A673 (cell line): ENCODE data around the gene BICC1. TPM values are rescaled to one million over a fixed set of nuclear protein-coding genes. Genes with fewer than 3 reads are reported as not detected.

Source experiments
- BruUV-seq: library from RNA; stranded (reverse); fragments of 400-500 nt; replicated peaks from 2 replicates; lab custom pipeline; 2021; lab: Mats Ljungman, UMichigan
- CTCF ChIA-PET: fragments of 300-600 bp; sonication (Branson Sonifier 250); formaldehyde crosslinking; loops from one replicate; lab custom pipeline; 2022; ENCODE audit warnings: antibody characterized with exemption; lab: Charles Lee
- POLR2A ChIA-PET: fragments of 300-600 bp; sonication (Branson Sonifier 250); formaldehyde crosslinking; loops from one replicate; lab custom pipeline; 2022; ENCODE audit warnings: antibody characterized with exemption; ENCODE audit not compliant: low non-redundant PET; lab: Charles Lee
- DNase-seq: peaks from one replicate; pipeline ENCODE4 v3.0.0-alpha.2; 2015; ENCODE audit warnings: low spot score
- H3K27ac ChIP-seq: fragments of 200-600 bp; sonication (generic); 2 replicates; pipeline ENCODE4 v1.5.1; 2016; ENCODE audit warnings: mixed run types, low read depth, mild to moderate bottlenecking, mixed read lengths, antibody characterized with exemption, low read length; ENCODE audit not compliant: poor library complexity, severe bottlenecking
- H3K27me3 ChIP-seq: fragments of 200-600 bp; sonication (generic); replicated peaks from 2 replicates; pipeline ENCODE4 v1.6.1; 2017; ENCODE audit warnings: mixed run types, low read depth, mild to moderate bottlenecking, mixed read lengths, antibody characterized with exemption, low read length; ENCODE audit not compliant: insufficient read depth, poor library complexity
- H3K36me3 ChIP-seq: fragments of 200-600 bp; sonication (generic); 2 replicates; pipeline ENCODE4 v1.6.1; 2016; ENCODE audit warnings: mixed run types, mild to moderate bottlenecking, mixed read lengths, antibody characterized with exemption, low read length; ENCODE audit not compliant: insufficient read depth, poor library complexity, severe bottlenecking
- H3K4me1 ChIP-seq: fragments of 200-600 bp; sonication (generic); 2 replicates; pipeline ENCODE4 v1.6.1; 2017; ENCODE audit warnings: mixed run types, mild to moderate bottlenecking, mixed read lengths, antibody characterized with exemption, low read length; ENCODE audit not compliant: insufficient read depth, poor library complexity, severe bottlenecking
- H3K4me3 ChIP-seq: fragments of 200-600 bp; sonication (generic); 2 replicates; pipeline ENCODE4 v1.5.1; 2016; ENCODE audit warnings: low read depth, mixed run types, mild to moderate bottlenecking, mixed read lengths, low read length; ENCODE audit not compliant: poor library complexity, severe bottlenecking
- H3K9me3 ChIP-seq: fragments of 200-600 bp; sonication (generic); 2 replicates; pipeline ENCODE4 v1.6.1; 2016; ENCODE audit warnings: mixed run types, low read depth, mild to moderate bottlenecking, mixed read lengths, antibody characterized with exemption, low read length; ENCODE audit not compliant: poor library complexity, severe bottlenecking
- EZH2 ChIP-seq: fragments of 200-600 bp; sonication (generic); IDR thresholded peaks from 2 replicates; pipeline ENCODE4 v1.6.1; 2017; ENCODE audit warnings: borderline replicate concordance, low read depth, mild to moderate bottlenecking, mixed read lengths, antibody characterized with exemption, low read length; ENCODE audit not compliant: poor library complexity, severe bottlenecking
- intact Hi-C: fragments of 100-400 bp; cut with micrococcal nuclease; formaldehyde crosslinking; loops from one replicate; pipeline ENCODE4 v1.10.0; 2022; ENCODE audit not compliant: unreplicated experiment
- total RNA-seq: library from RNA; stranded (reverse); gene quantifications from 2 replicates; pipeline ENCODE4 v1.2.3, GENCODE V29; 2021
- TF ChIP-seq, protein P1 (sequence below): fragments of 300-800, 200-600 bp; sonication (generic); conservative IDR thresholded peaks from 2 replicates; pipeline ENCODE4 v1.5.1; 2017; ENCODE audit warnings: low read depth, mild to moderate bottlenecking, antibody characterized with exemption, low read length, moderate library complexity, mixed read lengths

Gene BICC1
- total RNA-seq, 1 experiment from 2014 or later = 1.6 TPM

DNA sequence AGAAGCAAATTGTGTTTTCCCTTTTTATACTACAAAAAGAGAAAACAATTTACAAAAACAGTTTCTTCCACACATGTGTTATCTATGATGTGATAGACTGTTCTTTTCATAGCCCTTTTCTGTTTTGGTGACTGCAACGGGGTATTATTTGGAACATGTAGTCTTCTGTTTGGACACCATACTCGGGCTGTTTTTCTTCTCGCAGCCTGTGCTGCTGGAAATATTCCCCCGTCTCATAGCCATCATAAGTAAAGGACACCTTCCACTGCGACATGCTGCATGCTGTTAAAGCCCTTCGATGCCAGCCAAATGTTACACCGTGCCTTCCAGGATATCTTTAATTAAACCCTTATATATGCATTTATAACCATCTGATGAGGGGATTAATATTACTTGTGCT lies 222.4 kb downstream of the BICC1 start:
- DNase-seq = no peak
- H3K9me3 ChIP-seq = no peaks in the 10 kb centered on the region
- POLR2A ChIA-PET = no interaction called here
- TF ChIP-seq, protein P1, sequence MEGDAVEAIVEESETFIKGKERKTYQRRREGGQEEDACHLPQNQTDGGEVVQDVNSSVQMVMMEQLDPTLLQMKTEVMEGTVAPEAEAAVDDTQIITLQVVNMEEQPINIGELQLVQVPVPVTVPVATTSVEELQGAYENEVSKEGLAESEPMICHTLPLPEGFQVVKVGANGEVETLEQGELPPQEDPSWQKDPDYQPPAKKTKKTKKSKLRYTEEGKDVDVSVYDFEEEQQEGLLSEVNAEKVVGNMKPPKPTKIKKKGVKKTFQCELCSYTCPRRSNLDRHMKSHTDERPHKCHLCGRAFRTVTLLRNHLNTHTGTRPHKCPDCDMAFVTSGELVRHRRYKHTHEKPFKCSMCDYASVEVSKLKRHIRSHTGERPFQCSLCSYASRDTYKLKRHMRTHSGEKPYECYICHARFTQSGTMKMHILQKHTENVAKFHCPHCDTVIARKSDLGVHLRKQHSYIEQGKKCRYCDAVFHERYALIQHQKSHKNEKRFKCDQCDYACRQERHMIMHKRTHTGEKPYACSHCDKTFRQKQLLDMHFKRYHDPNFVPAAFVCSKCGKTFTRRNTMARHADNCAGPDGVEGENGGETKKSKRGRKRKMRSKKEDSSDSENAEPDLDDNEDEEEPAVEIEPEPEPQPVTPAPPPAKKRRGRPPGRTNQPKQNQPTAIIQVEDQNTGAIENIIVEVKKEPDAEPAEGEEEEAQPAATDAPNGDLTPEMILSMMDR = no peak
- TF ChIP-seq EZH2 = no peak
- intact Hi-C loops = no loop called here
- H3K4me1 ChIP-seq = no peaks in the 10 kb centered on the region
- BruUV-seq = no TSS peak
- no peaks in the 10 kb centered on the region for H3K27me3 ChIP-seq
- no peak overlapping the region for H3K27ac ChIP-seq
- H3K4me3 ChIP-seq = no peak overlapping the region
- H3K36me3 ChIP-seq = no peaks in the 10 kb centered on the region
- CTCF ChIA-PET = no interaction called here

DNA sequence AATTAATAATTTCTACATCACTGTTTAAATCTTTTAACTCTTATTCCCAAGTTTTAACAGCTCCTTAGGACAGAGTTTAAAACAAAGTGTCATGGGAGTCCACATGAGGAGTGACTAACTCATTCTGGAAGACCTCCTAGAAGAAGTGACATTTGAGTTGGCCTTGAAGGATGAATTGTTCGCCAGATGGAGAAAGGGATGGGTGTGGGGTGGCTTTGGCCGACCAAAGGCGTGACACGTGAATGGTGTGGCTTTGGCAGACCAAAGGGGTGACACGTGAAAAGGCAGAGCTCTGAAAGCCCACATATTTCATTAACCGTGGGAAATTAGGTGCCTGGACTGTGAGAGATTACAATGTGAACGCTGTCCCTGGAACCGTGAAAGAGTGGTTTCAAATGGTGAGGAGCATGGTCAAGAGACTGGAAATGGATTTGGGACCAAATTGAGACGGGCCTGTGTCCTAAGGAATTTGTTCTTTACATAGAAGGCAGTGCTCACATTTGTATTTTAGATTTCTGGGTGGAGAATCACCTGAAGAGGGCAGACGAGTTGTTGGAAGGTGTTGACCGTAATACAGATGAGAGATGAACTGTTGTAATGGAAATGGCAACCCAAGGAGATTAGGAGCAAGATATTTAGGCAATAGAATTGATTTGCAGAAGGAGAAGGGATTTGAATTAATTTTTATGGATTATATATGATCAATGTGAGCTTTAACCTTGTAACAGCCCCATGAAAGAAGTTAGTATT lies 228.1 kb downstream of the BICC1 start:
- H3K4me3 ChIP-seq = no peak overlapping the region
- no peak for DNase-seq
- H3K9me3 ChIP-seq = no peaks in the 10 kb centered on the region
- intact Hi-C loops = no loop called here
- no TSS peak for BruUV-seq
- H3K27me3 ChIP-seq = no peaks in the 10 kb centered on the region
- POLR2A ChIA-PET = no interaction called here
- no peaks in the 10 kb centered on the region for H3K4me1 ChIP-seq
- H3K36me3 ChIP-seq = no peaks in the 10 kb centered on the region
- CTCF ChIA-PET = no interaction called here
- TF ChIP-seq EZH2 = no peak
- H3K27ac ChIP-seq = no peak overlapping the region

DNA sequence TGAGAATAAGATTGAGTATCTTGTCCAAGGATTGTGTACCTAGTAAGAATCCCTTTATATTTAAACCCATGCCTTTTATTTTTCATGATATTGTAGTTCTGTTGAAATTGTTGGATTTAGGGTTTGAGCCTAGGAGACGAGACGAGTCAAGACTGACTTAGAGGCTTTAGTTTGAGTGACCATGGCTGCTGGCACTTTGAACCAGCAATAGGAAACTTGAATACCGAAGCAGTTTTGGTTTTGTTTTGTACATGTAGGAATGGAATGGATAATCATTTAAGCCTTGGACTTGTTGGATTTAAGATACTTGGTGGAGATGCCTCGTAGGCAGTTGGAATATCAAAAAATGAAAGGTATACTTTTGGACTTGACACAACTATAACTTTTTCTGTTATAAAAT lies 229.0 kb downstream of the BICC1 start:
- no TSS peak for BruUV-seq
- Histone ChIP-seq H3K4me3 (no peak overlapping the region), H3K27ac (no peak overlapping the region), H3K9me3 (no peaks in the 10 kb centered on the region), H3K27me3 (no peaks in the 10 kb centered on the region), H3K4me1 (no peaks in the 10 kb centered on the region), H3K36me3 (no peaks in the 10 kb centered on the region)
- intact Hi-C loops = no loop called here
- ChIA-PET CTCF (no interaction called here), POLR2A (no interaction called here)
- TF ChIP-seq EZH2 = no peak
- TF ChIP-seq, protein P1 = no peak
- no peak for DNase-seq

DNA sequence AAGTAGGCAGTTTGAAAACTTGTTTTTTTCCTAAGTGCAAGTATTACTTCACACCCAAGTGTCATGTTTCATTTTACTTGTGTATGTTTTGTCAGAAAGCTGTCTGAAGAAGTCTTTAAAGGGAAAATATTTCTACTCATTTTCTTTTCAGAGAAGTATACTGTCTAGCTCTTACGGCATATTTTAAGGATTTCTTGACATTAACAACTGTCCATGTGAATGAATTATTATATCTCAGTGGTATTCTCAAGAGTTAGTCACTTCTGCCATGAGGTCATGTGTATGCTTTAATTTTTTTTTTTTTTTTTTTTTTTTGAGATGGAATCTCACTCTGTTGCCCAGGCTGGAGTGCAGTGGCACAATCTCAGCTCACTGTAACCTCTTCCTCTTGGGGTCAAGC lies 229.5 kb downstream of the BICC1 start:
- intact Hi-C loops = no loop called here
- ChIA-PET POLR2A (no interaction called here), CTCF (no interaction called here)
- no peak for TF ChIP-seq EZH2
- TF ChIP-seq, protein P1 = no peak
- Histone ChIP-seq H3K36me3 (no peaks in the 10 kb centered on the region), H3K27ac (no peak overlapping the region), H3K4me1 (no peaks in the 10 kb centered on the region), H3K9me3 (no peaks in the 10 kb centered on the region), H3K4me3 (no peak overlapping the region), H3K27me3 (no peaks in the 10 kb centered on the region)
- no TSS peak for BruUV-seq
- DNase-seq = no peak
